ENCODE data around the gene PRR30. TPM values are rescaled to one million over a fixed set of nuclear protein-coding genes. Genes with fewer than 3 reads are reported as not detected.
A peak's percentile ranks its signal among the peaks of the same experiment; 100 is the strongest.

PRR30 gene
- total and polyA plus RNA-seq, 2 experiments from 2014 or later, result not detected

DNA sequence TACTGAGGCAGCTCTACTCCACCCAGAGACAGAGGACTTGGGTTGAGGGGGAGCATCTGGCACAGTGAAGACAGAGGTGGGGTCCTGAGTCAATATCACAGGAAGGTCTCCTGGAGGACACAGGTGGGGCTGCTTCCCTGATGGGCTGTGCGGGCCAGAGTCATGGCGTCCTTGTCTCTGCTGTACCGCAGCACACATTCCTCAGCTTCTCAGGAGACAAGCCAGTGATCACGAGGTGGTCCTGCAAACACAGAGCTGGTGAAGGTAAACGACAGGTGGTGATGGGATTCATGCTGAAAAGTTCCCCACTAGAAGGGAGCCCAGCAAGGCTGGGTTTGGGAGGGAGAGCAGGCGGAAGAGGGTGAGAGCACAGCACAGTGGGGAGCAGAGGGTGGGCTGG lies 19.3 kb upstream of the PRR30 start (continued):
- TF ChIP-seq CREB1 (CRISPR knock-in tag; IDR thresholded peaks at IDR 0.05; ENCODE audit: low read depth), result no peak
- TF ChIP-seq EZH2 (IDR thresholded peaks at IDR 0.05; ENCODE audit: low read depth, unreplicated experiment), result no peak
- TF ChIP-seq, protein P1, sequence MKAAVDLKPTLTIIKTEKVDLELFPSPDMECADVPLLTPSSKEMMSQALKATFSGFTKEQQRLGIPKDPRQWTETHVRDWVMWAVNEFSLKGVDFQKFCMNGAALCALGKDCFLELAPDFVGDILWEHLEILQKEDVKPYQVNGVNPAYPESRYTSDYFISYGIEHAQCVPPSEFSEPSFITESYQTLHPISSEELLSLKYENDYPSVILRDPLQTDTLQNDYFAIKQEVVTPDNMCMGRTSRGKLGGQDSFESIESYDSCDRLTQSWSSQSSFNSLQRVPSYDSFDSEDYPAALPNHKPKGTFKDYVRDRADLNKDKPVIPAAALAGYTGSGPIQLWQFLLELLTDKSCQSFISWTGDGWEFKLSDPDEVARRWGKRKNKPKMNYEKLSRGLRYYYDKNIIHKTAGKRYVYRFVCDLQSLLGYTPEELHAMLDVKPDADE (IDR thresholded peaks at IDR 0.05), result no peak
- TF ChIP-seq STAT1 (IDR thresholded peaks at IDR 0.05; ENCODE audit: unreplicated experiment), result no peak
- no peak for TF ChIP-seq NANOG (IDR thresholded peaks at IDR 0.05; ENCODE audit: borderline replicate concordance)
- TF ChIP-seq JUNB (IDR thresholded peaks at IDR 0.05; ENCODE audit: unreplicated experiment), result no peak
- no peak for TF ChIP-seq POLR2AphosphoS5 (IDR thresholded peaks at IDR 0.05; ENCODE audit: low read depth)

DNA sequence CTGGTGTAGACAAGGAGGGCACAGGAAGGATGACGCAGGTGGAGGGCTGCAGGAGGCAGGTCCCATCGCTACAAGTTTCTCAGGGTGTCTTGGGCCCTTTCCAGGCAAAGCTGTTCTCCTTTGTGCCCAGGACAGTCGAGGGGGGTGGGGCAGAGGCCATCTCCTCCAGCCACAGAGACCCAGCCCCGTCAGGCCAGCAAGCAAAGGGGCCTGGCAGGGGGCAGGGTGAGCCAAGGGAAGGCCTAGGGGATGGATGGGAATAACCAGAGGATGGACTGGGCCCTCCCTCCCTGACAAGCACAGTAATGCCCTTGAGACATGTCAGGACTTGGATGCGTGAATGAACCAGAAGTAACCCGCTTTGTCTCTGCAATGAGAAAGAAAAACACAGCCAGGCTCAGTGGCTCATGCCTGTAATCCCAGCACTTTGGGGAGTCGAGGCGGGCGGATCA lies 15.9 kb upstream of the PRR30 start:
- no peaks in the 10 kb centered on the region for H3K36me3 ChIP-seq (ENCODE audit: insufficient read depth)
- H3K4me1 Mint-ChIP-seq, result peaks cover 2% of the 10 kb centered on the region; the same call in 2 of the 3 replicates
- no peak overlapping the region for H3K27ac ChIP-seq (ENCODE audit: low read depth)
- H3K4me2 ChIP-seq, result no peak overlapping the region
- TF ChIP-seq CREB1 (CRISPR knock-in tag; IDR thresholded peaks at IDR 0.05; ENCODE audit: low read depth), result no peak
- no peak for TF ChIP-seq POLR2AphosphoS5 (IDR thresholded peaks at IDR 0.05; ENCODE audit: low read depth)
- TF ChIP-seq, protein P2, sequence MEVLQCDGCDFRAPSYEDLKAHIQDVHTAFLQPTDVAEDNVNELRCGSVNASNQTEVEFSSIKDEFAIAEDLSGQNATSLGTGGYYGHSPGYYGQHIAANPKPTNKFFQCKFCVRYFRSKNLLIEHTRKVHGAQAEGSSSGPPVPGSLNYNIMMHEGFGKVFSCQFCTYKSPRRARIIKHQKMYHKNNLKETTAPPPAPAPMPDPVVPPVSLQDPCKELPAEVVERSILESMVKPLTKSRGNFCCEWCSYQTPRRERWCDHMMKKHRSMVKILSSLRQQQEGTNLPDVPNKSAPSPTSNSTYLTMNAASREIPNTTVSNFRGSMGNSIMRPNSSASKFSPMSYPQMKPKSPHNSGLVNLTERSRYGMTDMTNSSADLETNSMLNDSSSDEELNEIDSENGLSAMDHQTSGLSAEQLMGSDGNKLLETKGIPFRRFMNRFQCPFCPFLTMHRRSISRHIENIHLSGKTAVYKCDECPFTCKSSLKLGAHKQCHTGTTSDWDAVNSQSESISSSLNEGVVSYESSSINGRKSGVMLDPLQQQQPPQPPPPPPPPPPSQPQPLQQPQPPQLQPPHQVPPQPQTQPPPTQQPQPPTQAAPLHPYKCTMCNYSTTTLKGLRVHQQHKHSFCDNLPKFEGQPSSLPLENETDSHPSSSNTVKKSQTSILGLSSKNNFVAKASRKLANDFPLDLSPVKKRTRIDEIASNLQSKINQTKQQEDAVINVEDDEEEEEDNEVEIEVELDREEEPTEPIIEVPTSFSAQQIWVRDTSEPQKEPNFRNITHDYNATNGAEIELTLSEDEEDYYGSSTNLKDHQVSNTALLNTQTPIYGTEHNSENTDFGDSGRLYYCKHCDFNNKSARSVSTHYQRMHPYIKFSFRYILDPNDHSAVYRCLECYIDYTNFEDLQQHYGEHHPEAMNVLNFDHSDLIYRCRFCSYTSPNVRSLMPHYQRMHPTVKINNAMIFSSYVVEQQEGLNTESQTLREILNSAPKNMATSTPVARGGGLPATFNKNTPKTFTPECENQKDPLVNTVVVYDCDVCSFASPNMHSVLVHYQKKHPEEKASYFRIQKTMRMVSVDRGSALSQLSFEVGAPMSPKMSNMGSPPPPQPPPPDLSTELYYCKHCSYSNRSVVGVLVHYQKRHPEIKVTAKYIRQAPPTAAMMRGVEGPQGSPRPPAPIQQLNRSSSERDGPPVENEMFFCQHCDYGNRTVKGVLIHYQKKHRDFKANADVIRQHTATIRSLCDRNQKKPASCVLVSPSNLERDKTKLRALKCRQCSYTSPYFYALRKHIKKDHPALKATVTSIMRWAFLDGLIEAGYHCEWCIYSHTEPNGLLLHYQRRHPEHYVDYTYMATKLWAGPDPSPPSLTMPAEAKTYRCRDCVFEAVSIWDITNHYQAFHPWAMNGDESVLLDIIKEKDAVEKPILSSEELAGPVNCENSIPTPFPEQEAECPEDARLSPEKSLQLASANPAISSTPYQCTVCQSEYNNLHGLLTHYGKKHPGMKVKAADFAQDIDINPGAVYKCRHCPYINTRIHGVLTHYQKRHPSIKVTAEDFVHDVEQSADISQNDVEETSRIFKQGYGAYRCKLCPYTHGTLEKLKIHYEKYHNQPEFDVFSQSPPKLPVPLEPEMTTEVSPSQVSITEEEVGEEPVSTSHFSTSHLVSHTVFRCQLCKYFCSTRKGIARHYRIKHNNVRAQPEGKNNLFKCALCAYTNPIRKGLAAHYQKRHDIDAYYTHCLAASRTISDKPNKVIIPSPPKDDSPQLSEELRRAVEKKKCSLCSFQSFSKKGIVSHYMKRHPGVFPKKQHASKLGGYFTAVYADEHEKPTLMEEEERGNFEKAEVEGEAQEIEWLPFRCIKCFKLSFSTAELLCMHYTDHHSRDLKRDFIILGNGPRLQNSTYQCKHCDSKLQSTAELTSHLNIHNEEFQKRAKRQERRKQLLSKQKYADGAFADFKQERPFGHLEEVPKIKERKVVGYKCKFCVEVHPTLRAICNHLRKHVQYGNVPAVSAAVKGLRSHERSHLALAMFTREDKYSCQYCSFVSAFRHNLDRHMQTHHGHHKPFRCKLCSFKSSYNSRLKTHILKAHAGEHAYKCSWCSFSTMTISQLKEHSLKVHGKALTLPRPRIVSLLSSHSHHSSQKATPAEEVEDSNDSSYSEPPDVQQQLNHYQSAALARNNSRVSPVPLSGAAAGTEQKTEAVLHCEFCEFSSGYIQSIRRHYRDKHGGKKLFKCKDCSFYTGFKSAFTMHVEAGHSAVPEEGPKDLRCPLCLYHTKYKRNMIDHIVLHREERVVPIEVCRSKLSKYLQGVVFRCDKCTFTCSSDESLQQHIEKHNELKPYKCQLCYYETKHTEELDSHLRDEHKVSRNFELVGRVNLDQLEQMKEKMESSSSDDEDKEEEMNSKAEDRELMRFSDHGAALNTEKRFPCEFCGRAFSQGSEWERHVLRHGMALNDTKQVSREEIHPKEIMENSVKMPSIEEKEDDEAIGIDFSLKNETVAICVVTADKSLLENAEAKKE (CRISPR knock-in tag; IDR thresholded peaks at IDR 0.05), result no peak
- no peak for TF ChIP-seq EZH2phosphoT487 (IDR thresholded peaks at IDR 0.05; ENCODE audit: unreplicated experiment)
- no peak for TF ChIP-seq ZNF331 (CRISPR knock-in tag; IDR thresholded peaks at IDR 0.05; ENCODE audit: low read depth)
- no peak for TF ChIP-seq NANOG (IDR thresholded peaks at IDR 0.05; ENCODE audit: borderline replicate concordance)
- TF ChIP-seq, protein P3, sequence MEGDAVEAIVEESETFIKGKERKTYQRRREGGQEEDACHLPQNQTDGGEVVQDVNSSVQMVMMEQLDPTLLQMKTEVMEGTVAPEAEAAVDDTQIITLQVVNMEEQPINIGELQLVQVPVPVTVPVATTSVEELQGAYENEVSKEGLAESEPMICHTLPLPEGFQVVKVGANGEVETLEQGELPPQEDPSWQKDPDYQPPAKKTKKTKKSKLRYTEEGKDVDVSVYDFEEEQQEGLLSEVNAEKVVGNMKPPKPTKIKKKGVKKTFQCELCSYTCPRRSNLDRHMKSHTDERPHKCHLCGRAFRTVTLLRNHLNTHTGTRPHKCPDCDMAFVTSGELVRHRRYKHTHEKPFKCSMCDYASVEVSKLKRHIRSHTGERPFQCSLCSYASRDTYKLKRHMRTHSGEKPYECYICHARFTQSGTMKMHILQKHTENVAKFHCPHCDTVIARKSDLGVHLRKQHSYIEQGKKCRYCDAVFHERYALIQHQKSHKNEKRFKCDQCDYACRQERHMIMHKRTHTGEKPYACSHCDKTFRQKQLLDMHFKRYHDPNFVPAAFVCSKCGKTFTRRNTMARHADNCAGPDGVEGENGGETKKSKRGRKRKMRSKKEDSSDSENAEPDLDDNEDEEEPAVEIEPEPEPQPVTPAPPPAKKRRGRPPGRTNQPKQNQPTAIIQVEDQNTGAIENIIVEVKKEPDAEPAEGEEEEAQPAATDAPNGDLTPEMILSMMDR (conservative IDR thresholded peaks at IDR 0.05; ENCODE audit: low read depth in 2 of 2), result no peak
- no peaks in the 10 kb centered on the region for H3K9me2 ChIP-seq (ENCODE audit: insufficient read depth)
- H3K27me3 Mint-ChIP-seq (ENCODE audit: insufficient read depth, low read depth, poor library complexity), result peaks cover 17% of the 10 kb centered on the region
- H3F3A ChIP-seq (replicated peaks; ENCODE audit: low read depth), result no peaks in the 10 kb centered on the region
- no peaks in the 10 kb centered on the region for H3K9me3 Mint-ChIP-seq
- H3K27me3 ChIP-seq (ENCODE audit: insufficient read depth), result no peaks in the 10 kb centered on the region
- H3K27ac Mint-ChIP-seq, result no peak overlapping the region
- H3K36me3 Mint-ChIP-seq (ENCODE audit: low read depth), result no peaks in the 10 kb centered on the region
- DNase-seq (ENCODE audit: low spot score) (no peak), ATAC-seq (peak; percentile 20; the same call in 2 of the 3 replicates)
- no peaks in the 10 kb centered on the region for H3K79me2 ChIP-seq (replicated peaks; ENCODE audit: insufficient read depth)
- no peaks in the 10 kb centered on the region for H4K20me1 ChIP-seq (replicated peaks; ENCODE audit: insufficient read depth)
- H3K4me3 Mint-ChIP-seq, result no peak overlapping the region
- 0 out of 2 replicates have a peak overlapping the region, but pooled peaks have one; percentile 69 for H2AFZ ChIP-seq
- H3K4me1 ChIP-seq (ENCODE audit: insufficient read depth), result no peaks in the 10 kb centered on the region
- H3K4me3 ChIP-seq, result no peak overlapping the region
